ENCODE measurements around the gene CD2AP. TPM values are rescaled to one million over a fixed set of nuclear protein-coding genes. Genes with fewer than 3 reads are reported as not detected.

The CD2AP gene
- total and polyA plus RNA-seq, 4 donors = 8.5 to 28.8 (median 16.7) TPM

- 100% methylated on average over 3 of the region's 7 CpGs for WGBS (ENCODE audit: insufficient coverage)
- H3K4me1 ChIP-seq (ENCODE audit: control insufficient read depth, insufficient read depth, low read length) = no peaks in the 10 kb centered on the region
- DNase-seq (ENCODE audit: low read depth in 4 of 6, low spot score in 6 of 6) = no peak
- no peak overlapping the region for H3K27ac ChIP-seq (ENCODE audit: low read depth, low read length)
- no peaks in the 10 kb centered on the region for H3K9me3 ChIP-seq (ENCODE audit: control insufficient read depth, insufficient read depth, low read length)
- no peaks in the 10 kb centered on the region for H3K27me3 ChIP-seq (ENCODE audit: control insufficient read depth, insufficient read depth, low read length)
- no peaks in the 10 kb centered on the region for H3K36me3 ChIP-seq (ENCODE audit: control insufficient read depth, insufficient read depth, low read length)
- no peak overlapping the region for H3K4me3 ChIP-seq (ENCODE audit: low read depth, low read length)
Observed at GRCh38 chr6:47655719-47656595, 178.4 kb downstream of the CD2AP start.

GRCh38 chr6:47661960-47662359, 184.4 kb downstream of the CD2AP start:
- WGBS (ENCODE audit: insufficient coverage) = 85% methylated on average over 2 of the region's 5 CpGs
- no peak for DNase-seq (ENCODE audit: low read depth in 4 of 6, low spot score in 6 of 6)
- no peaks in the 10 kb centered on the region for H3K4me1 ChIP-seq (ENCODE audit: control insufficient read depth, insufficient read depth, low read length)
- no peaks in the 10 kb centered on the region for H3K9me3 ChIP-seq (ENCODE audit: control insufficient read depth, insufficient read depth, low read length)
- H3K27me3 ChIP-seq (ENCODE audit: control insufficient read depth, insufficient read depth, low read length) = no peaks in the 10 kb centered on the region
- no peak overlapping the region for H3K4me3 ChIP-seq (ENCODE audit: low read depth, low read length)
- no peak overlapping the region for H3K27ac ChIP-seq (ENCODE audit: low read depth, low read length)
- H3K36me3 ChIP-seq (ENCODE audit: control insufficient read depth, insufficient read depth, low read length) = no peaks in the 10 kb centered on the region

DNA sequence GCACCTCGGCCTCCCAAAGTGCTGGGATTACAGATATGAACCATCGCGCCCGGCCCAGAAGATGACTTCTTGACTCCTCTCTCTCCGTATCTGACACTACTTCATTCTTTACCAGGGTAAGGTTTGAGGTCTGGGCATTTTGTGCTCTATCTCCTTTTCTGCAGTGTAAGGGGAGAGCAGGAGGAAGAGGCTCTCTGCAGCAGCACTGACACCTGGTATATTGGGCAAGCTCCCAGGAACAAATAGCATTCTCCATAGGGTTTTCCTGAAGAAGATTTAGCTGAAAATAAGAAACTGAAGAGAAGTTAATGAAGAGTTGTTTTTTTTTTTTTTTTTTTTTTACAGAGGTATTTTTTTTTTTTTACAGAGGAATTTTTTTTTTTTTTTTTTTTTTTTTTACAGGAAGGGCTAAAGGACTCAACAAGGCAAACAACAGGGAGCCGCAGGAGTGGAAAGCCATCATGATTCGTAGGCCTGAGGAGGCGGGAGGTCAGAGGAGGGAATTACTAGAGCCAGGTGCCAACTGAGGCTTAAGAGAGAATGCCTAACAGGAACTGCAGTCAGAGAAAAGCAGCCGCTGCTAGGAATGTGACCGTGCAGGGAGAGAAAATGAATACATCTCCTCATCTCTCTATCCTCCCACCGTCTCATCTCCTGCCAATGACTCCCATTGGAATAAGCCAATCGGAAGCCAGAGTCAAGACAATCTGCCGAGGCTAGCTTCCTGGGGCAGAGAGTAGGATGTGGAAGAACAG, 186.1 kb downstream of the CD2AP start:
- no peak overlapping the region for H3K27ac ChIP-seq (ENCODE audit: low read depth, low read length)
- DNase-seq (ENCODE audit: low read depth in 4 of 6, low spot score in 6 of 6) = no peak
- no peaks in the 10 kb centered on the region for H3K4me1 ChIP-seq (ENCODE audit: control insufficient read depth, insufficient read depth, low read length)

GRCh38 chr6:47665112-47665511, 187.5 kb downstream of the CD2AP start:
- DNase-seq (ENCODE audit: low read depth in 4 of 6, low spot score in 6 of 6) = no peak
- Histone ChIP-seq H3K4me1 (ENCODE audit: control insufficient read depth, insufficient read depth, low read length) (no peaks in the 10 kb centered on the region), H3K4me3 (ENCODE audit: low read depth, low read length) (no peak overlapping the region), H3K27ac (ENCODE audit: low read depth, low read length) (no peak overlapping the region), H3K27me3 (ENCODE audit: control insufficient read depth, insufficient read depth, low read length) (no peaks in the 10 kb centered on the region), H3K36me3 (ENCODE audit: control insufficient read depth, insufficient read depth, low read length) (no peaks in the 10 kb centered on the region), H3K9me3 (ENCODE audit: control insufficient read depth, insufficient read depth, low read length) (no peaks in the 10 kb centered on the region)
- WGBS (ENCODE audit: insufficient coverage) = 100% methylated on average over 2 of the region's 3 CpGs

More for the DNA sequence above, 186.1 kb downstream of the CD2AP start:
- Histone ChIP-seq H3K27me3 (ENCODE audit: control insufficient read depth, insufficient read depth, low read length) (no peaks in the 10 kb centered on the region), H3K4me3 (ENCODE audit: low read depth, low read length) (no peak overlapping the region), H3K36me3 (ENCODE audit: control insufficient read depth, insufficient read depth, low read length) (no peaks in the 10 kb centered on the region), H3K9me3 (ENCODE audit: control insufficient read depth, insufficient read depth, low read length) (no peaks in the 10 kb centered on the region)
- 70% methylated on average over 3 of the region's 13 CpGs for WGBS (ENCODE audit: insufficient coverage)

DNA sequence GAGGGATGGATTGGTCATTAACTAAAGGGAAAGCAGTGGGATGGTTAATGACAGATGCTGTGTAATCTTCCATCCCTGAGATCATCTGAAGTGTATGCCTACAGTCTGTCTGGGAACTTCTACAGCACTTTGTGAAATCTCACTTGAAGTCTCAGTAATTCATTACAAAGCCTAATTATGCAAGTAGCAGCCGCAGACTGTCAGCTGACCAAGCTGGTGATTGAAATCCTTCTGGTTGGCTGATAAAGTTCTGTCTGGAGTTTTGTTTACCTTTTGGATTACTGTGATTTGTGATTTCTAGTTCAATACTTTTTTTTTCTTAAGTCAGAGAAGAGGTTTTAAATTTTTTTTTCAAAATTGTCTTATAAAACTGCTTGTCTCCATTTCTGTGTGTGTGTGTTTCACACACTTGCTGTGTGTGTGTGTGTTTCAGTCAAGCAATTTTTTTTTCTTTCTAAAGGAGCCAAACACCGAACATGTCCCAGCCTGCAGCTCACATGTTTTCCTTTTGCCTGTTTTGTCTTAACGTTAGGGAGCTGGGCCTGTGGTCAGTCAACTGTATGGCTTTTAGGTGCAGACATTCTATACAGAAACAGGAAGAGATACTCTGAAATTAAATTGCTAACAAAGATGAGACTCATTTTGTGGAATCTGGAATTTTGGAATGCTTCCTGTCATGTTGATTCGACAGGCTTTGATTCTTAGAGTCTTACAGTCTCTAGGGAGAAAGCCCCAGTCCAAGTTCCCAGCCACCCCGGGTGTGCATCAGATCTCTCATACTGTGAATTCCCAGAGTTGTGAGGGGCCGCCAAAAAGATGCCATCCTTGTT, 192.3 kb downstream of the CD2AP start:
- Histone ChIP-seq H3K4me3 (ENCODE audit: low read depth, low read length) (no peak overlapping the region), H3K27me3 (ENCODE audit: control insufficient read depth, insufficient read depth, low read length) (no peaks in the 10 kb centered on the region), H3K9me3 (ENCODE audit: control insufficient read depth, insufficient read depth, low read length) (no peaks in the 10 kb centered on the region), H3K4me1 (ENCODE audit: control insufficient read depth, insufficient read depth, low read length) (no peaks in the 10 kb centered on the region), H3K36me3 (ENCODE audit: control insufficient read depth, insufficient read depth, low read length) (no peaks in the 10 kb centered on the region), H3K27ac (ENCODE audit: low read depth, low read length) (no peak overlapping the region)
- 17% methylated on average over 2 of the region's 6 CpGs for WGBS (ENCODE audit: insufficient coverage)
- DNase-seq (ENCODE audit: low read depth in 4 of 6, low spot score in 6 of 6) = peak in 1 of 6 donors; percentile 69

DNA sequence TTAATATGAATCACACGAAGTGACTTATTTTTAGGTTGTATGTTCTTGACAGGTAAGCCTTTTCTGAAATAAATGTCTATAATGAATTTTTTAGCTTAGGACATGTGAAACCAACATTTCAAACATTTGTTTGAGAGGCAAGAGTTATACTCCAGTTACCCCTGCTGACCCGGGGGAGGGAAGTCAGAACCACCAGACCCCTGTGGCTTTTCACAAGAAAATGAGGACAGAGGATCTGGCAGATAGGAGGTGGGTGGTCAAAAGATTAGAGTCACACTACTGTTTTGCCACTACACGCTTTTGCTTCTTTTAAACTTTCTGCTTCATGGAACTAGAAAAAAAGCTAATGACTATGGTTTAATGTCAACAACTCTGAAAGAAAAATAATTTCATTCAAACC, 193.3 kb downstream of the CD2AP start:
- Histone ChIP-seq H3K27ac (ENCODE audit: low read depth, low read length) (no peak overlapping the region), H3K4me1 (ENCODE audit: control insufficient read depth, insufficient read depth, low read length) (no peaks in the 10 kb centered on the region), H3K27me3 (ENCODE audit: control insufficient read depth, insufficient read depth, low read length) (no peaks in the 10 kb centered on the region), H3K9me3 (ENCODE audit: control insufficient read depth, insufficient read depth, low read length) (no peaks in the 10 kb centered on the region), H3K36me3 (ENCODE audit: control insufficient read depth, insufficient read depth, low read length) (no peaks in the 10 kb centered on the region), H3K4me3 (ENCODE audit: low read depth, low read length) (no peak overlapping the region)
- no CpG with 5 or more reads among the region's 3 CpGs for WGBS (ENCODE audit: insufficient coverage)
- DNase-seq (ENCODE audit: low read depth in 4 of 6, low spot score in 6 of 6) = no peak

DNA sequence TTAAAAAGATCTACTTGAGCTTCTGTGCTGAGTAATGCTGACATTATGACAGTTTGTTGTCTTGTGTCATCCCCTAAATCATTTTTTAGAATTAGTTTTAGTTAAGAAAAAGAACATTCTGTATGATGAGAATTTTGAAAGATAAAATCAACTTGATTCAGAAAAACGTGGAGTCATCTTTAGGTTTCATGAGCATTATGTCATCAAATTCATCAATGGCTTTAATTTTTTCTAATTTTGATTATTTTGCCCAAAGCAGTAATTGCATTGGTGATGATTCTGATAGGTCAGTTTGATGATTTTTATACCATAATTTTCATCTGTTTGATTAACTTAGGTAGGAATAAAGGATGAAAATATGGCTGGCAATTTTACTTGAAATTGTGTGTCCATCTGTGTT, 194.2 kb downstream of the CD2AP start:
- H3K9me3 ChIP-seq (ENCODE audit: control insufficient read depth, insufficient read depth, low read length) = no peaks in the 10 kb centered on the region
- no peaks in the 10 kb centered on the region for H3K4me1 ChIP-seq (ENCODE audit: control insufficient read depth, insufficient read depth, low read length)
- H3K27me3 ChIP-seq (ENCODE audit: control insufficient read depth, insufficient read depth, low read length) = no peaks in the 10 kb centered on the region
- DNase-seq (ENCODE audit: low read depth in 4 of 6, low spot score in 6 of 6) = no peak
- no CpG with 5 or more reads among the region's 1 CpG for WGBS (ENCODE audit: insufficient coverage)
- H3K4me3 ChIP-seq (ENCODE audit: low read depth, low read length) = no peak overlapping the region
- H3K27ac ChIP-seq (ENCODE audit: low read depth, low read length) = no peak overlapping the region
- H3K36me3 ChIP-seq (ENCODE audit: control insufficient read depth, insufficient read depth, low read length) = no peaks in the 10 kb centered on the region

GRCh38 chr6:47672816-47673215, 195.2 kb downstream of the CD2AP start:
- H3K4me3 ChIP-seq (ENCODE audit: low read depth, low read length) = no peak overlapping the region
- no peak overlapping the region for H3K27ac ChIP-seq (ENCODE audit: low read depth, low read length)
- H3K36me3 ChIP-seq (ENCODE audit: control insufficient read depth, insufficient read depth, low read length) = no peaks in the 10 kb centered on the region
- H3K9me3 ChIP-seq (ENCODE audit: control insufficient read depth, insufficient read depth, low read length) = no peaks in the 10 kb centered on the region
- H3K4me1 ChIP-seq (ENCODE audit: control insufficient read depth, insufficient read depth, low read length) = no peaks in the 10 kb centered on the region
- no peak for DNase-seq (ENCODE audit: low read depth in 4 of 6, low spot score in 6 of 6)
- no peaks in the 10 kb centered on the region for H3K27me3 ChIP-seq (ENCODE audit: control insufficient read depth, insufficient read depth, low read length)
- 75% methylated on average over 1 of the region's 1 CpG for WGBS (ENCODE audit: insufficient coverage)

GRCh38 chr6:47674673-47675072, 197.1 kb downstream of the CD2AP start:
- Histone ChIP-seq H3K27me3 (ENCODE audit: control insufficient read depth, insufficient read depth, low read length) (no peaks in the 10 kb centered on the region), H3K36me3 (ENCODE audit: control insufficient read depth, insufficient read depth, low read length) (no peaks in the 10 kb centered on the region), H3K4me3 (ENCODE audit: low read depth, low read length) (no peak overlapping the region), H3K4me1 (ENCODE audit: control insufficient read depth, insufficient read depth, low read length) (no peaks in the 10 kb centered on the region), H3K27ac (ENCODE audit: low read depth, low read length) (no peak overlapping the region), H3K9me3 (ENCODE audit: control insufficient read depth, insufficient read depth, low read length) (no peaks in the 10 kb centered on the region)
- 100% methylated on average over 1 of the region's 3 CpGs for WGBS (ENCODE audit: insufficient coverage)
- DNase-seq (ENCODE audit: low read depth in 4 of 6, low spot score in 6 of 6) = no peak
